IMR-90 (cell line): ENCODE results near the gene CMSS1. TPM values are rescaled to one million over a fixed set of nuclear protein-coding genes. Genes with fewer than 3 reads are reported as not detected.

Experiments
- ATAC-seq: fragments of 200-7000 bp; cut with Tn5 transposase; 2 replicates; pipeline ENCODE4 v1.9.1; 2020; ENCODE audit warnings: low read depth, mild to moderate bottlenecking, moderate library complexity
- BruUV-seq: library from RNA; stranded (reverse); fragments of 400-500 nt; replicated peaks from 2 replicates; lab custom pipeline; 2021; lab: Mats Ljungman, UMichigan
- CTCF ChIA-PET: fragments of 300-600 bp; formaldehyde crosslinking; extraction: SDS; loops from one replicate; lab custom pipeline; 2021; ENCODE audit warnings: antibody characterized with exemption; lab: Yijun Ruan, JAX
- POLR2A ChIA-PET: fragments of 300-600 bp; sonication (Branson Sonifier 250); formaldehyde crosslinking; loops from one replicate; lab custom pipeline; 2022; ENCODE audit warnings: antibody characterized with exemption; ENCODE audit not compliant: unreplicated experiment; lab: Charles Lee
- DNase-seq: peaks from one replicate; pipeline ENCODE4 v3.0.0; 2013
- H2AFZ ChIP-seq: replicated peaks from 2 replicates; pipeline ENCODE3; 2013; ENCODE audit warnings: low read length, mild to moderate bottlenecking; ENCODE audit not compliant: poor library complexity
- H2AK5ac ChIP-seq: 2 replicates; pipeline ENCODE4 v1.6.1; 2013; ENCODE audit warnings: low read depth, low read length, inconsistent platforms
- H2AK9ac ChIP-seq: replicated peaks from 2 replicates; pipeline ENCODE3; 2013; ENCODE audit warnings: mild to moderate bottlenecking, low read depth, low read length, moderate library complexity; ENCODE audit not compliant: poor library complexity
- H2BK120ac ChIP-seq: 2 replicates; pipeline ENCODE4 v1.6.1; 2013; ENCODE audit warnings: low read depth, low read length, inconsistent platforms
- H2BK15ac ChIP-seq: 3 replicates; pipeline ENCODE4 v1.6.1; 2013; ENCODE audit warnings: low read depth, low read length, inconsistent platforms
- H2BK20ac ChIP-seq: 2 replicates; pipeline ENCODE4 v1.6.1; 2013; ENCODE audit warnings: low read depth, mild to moderate bottlenecking, inconsistent platforms, low read length, moderate library complexity
- H2BK5ac ChIP-seq: 2 replicates; pipeline ENCODE4 v1.6.1; 2013; ENCODE audit warnings: mild to moderate bottlenecking, low read depth, low read length, inconsistent platforms; ENCODE audit not compliant: poor library complexity, severe bottlenecking
- H3K14ac ChIP-seq: replicated peaks from 2 replicates; pipeline ENCODE4 v1.6.1; 2013; ENCODE audit warnings: low read depth, low read length, inconsistent platforms
- H3K18ac ChIP-seq: 2 replicates; pipeline ENCODE4 v1.6.1; 2013; ENCODE audit warnings: low read depth, low read length, control low read depth
- H3K23ac ChIP-seq: 2 replicates; pipeline ENCODE4 v1.6.1; 2013; ENCODE audit warnings: low read depth, low read length, inconsistent platforms
- H3K27ac ChIP-seq: 2 replicates; pipeline ENCODE4 v1.5.1; 2013; ENCODE audit warnings: mild to moderate bottlenecking, control low read depth, low read length; ENCODE audit not compliant: insufficient read depth
- H3K27me3 ChIP-seq: 2 replicates; pipeline ENCODE4 v1.6.1; 2013; ENCODE audit warnings: low read length; ENCODE audit not compliant: control insufficient read depth, insufficient read depth
- H3K36me3 ChIP-seq: 2 replicates; pipeline ENCODE4 v1.6.1; 2013; ENCODE audit warnings: low read length, mixed read lengths; ENCODE audit not compliant: control insufficient read depth, insufficient read depth
- H3K4ac ChIP-seq: 2 replicates; pipeline ENCODE4 v1.6.1; 2013; ENCODE audit warnings: low read depth, low read length, inconsistent platforms
- H3K4me1 ChIP-seq: 2 replicates; pipeline ENCODE4 v1.6.1; 2013; ENCODE audit warnings: low read length, mixed read lengths; ENCODE audit not compliant: control insufficient read depth, insufficient read depth
- H3K4me2 ChIP-seq: 2 replicates; pipeline ENCODE4 v1.6.1; 2013; ENCODE audit warnings: low read depth, mild to moderate bottlenecking, control low read depth, low read length, moderate library complexity
- H3K4me3 ChIP-seq: 2 replicates; pipeline ENCODE4 v1.5.1; 2013; ENCODE audit warnings: low read depth, mild to moderate bottlenecking, control low read depth, low read length, moderate library complexity; ENCODE audit not compliant: insufficient read depth
- H3K56ac ChIP-seq: 2 replicates; pipeline ENCODE4 v1.6.1; 2013; ENCODE audit warnings: low read length, inconsistent platforms; ENCODE audit not compliant: insufficient read depth; ENCODE audit errors: extremely low read depth
- H3K79me1 ChIP-seq, 2 experiments: 2 replicates each; pipeline ENCODE4 v1.6.1; 2013; ENCODE audit warnings: low read length in 2 of 2, inconsistent platforms in 1 of 2, low read depth in 1 of 2
- H3K9ac ChIP-seq: 2 replicates; pipeline ENCODE4 v1.6.1; 2013; ENCODE audit warnings: low read depth, low read length, control low read depth
- H3K9me1 ChIP-seq: 2 replicates; pipeline ENCODE4 v1.6.1; 2013; ENCODE audit warnings: low read length, inconsistent platforms; ENCODE audit not compliant: insufficient read depth
- H3K9me3 ChIP-seq: 2 replicates; pipeline ENCODE4 v1.6.1; 2013; ENCODE audit warnings: low read length; ENCODE audit not compliant: control insufficient read depth, insufficient read depth
- H4K20me1 ChIP-seq: 2 replicates; pipeline ENCODE4 v1.6.1; 2013; ENCODE audit warnings: low read length, inconsistent platforms; ENCODE audit not compliant: insufficient read depth
- H4K5ac ChIP-seq: 2 replicates; pipeline ENCODE4 v1.6.1; 2013; ENCODE audit warnings: mild to moderate bottlenecking, low read depth, low read length, control low read depth
- H4K8ac ChIP-seq, 2 experiments: 2 replicates each; pipeline ENCODE4 v1.6.1; 2013; ENCODE audit warnings: low read depth in 2 of 2, low read length in 2 of 2, control low read depth in 1 of 2, inconsistent platforms in 1 of 2
- H4K91ac ChIP-seq: 2 replicates; pipeline ENCODE4 v1.6.1; 2013; ENCODE audit warnings: low read depth, low read length, inconsistent platforms; ENCODE audit not compliant: insufficient read depth
- CEBPB ChIP-seq: IDR thresholded peaks from 2 replicates; pipeline ENCODE4 v1.6.1; 2012; ENCODE audit warnings: low read depth, low read length, improper control_type of control experiment
- FOS ChIP-seq: fragments of 150-350 bp; IDR thresholded peaks from 2 replicates; pipeline ENCODE4 v1.6.1; 2016; ENCODE audit warnings: low read depth, low read length
- NFE2L2 ChIP-seq: fragments of 150-350 bp; IDR thresholded peaks from 2 replicates; pipeline ENCODE4 v1.6.1; 2016; ENCODE audit warnings: low read depth, mild to moderate bottlenecking, low read length
- RAD21 ChIP-seq: IDR thresholded peaks from 2 replicates; pipeline ENCODE4 v1.6.1; 2012; ENCODE audit warnings: low read length, improper control_type of control experiment
- SMC3 ChIP-seq: fragments of 150-350 bp; IDR thresholded peaks from 2 replicates; pipeline ENCODE4 v1.6.1; 2016; ENCODE audit warnings: low read depth, mild to moderate bottlenecking, antibody characterized with exemption, low read length, moderate library complexity
- WGBS, 2 experiments: methylation state at CpG; one replicate each; pipeline versions ENCODE4 v1.1.5 to v1.1.7; 2013; ENCODE audit warnings: missing lambda C conversion rate in 2 of 2; ENCODE audit not compliant: insufficient read length in 1 of 2; ENCODE audit errors: extremely low coverage in 2 of 2; 5-methylcytosine and 5-hydroxymethylcytosine counted together
- dilution Hi-C: fragments of 300-500 bp; cut with HindIII; formaldehyde crosslinking; loops from one replicate; pipeline ENCODE4 v1.14.3; 2018; ENCODE audit warnings: low sequenced_read_pairs; ENCODE audit not compliant: unreplicated experiment
- in situ Hi-C: fragments of 300-500 bp; cut with MboI; formaldehyde crosslinking; loops from 3 replicates; pipeline ENCODE4 v1.14.3; 2019; ENCODE audit warnings: low sequenced_read_pairs, inconsistent platforms, mixed read lengths
- intact Hi-C: fragments of 100-400 bp; cut with micrococcal nuclease; formaldehyde crosslinking; loops from 2 replicates; pipeline ENCODE4 v1.10.0; 2022
- polyA plus RNA-seq, 3 experiments: library from polyadenylated mRNA; depleted of rRNA; stranded (reverse); fragments of >200 nt; gene quantifications; 2 replicates each; pipeline ENCODE4 v1.2.3, GENCODE V29; 2012; ENCODE audit warnings: low replicate concordance in 1 of 3
- total RNA-seq: library from RNA; depleted of rRNA; stranded (reverse); fragments of >200 nt; gene quantifications from 2 replicates; pipeline ENCODE4 v1.2.3, GENCODE V29; 2012
- TF ChIP-seq, protein P1 (sequence below): conservative IDR thresholded peaks from 2 replicates; pipeline ENCODE4 v1.5.1; 2012; ENCODE audit warnings: mild to moderate bottlenecking, low read depth, low read length, improper control_type of control experiment

The CMSS1 gene
- total and polyA plus RNA-seq, 2 of the 4 experiments (the other 2 are of a cell fraction), result 12.5 to 13.6 TPM

GRCh38 chr3:100206687-100207086 lies 389.0 kb downstream of the CMSS1 start:
- Histone ChIP-seq H3K4me2 (no peak overlapping the region), H2BK5ac (no peak overlapping the region), H3K4me3 (no peak overlapping the region), H4K91ac (no peak overlapping the region), H3K23ac (peak overlapping the region; percentile 11; the same call in 1 of the 2 replicates), H3K4me1 (peaks cover 16% of the 10 kb centered on the region), H2AK9ac (no peak overlapping the region), H4K20me1 (no peaks in the 10 kb centered on the region), H3K4ac (peak overlapping the region; percentile 25; the same call in 1 of the 2 replicates), H3K79me1 (no peaks in the 10 kb centered on the region), H3K27me3 (no peaks in the 10 kb centered on the region; the same call in 1 of the 2 replicates), H3K9me3 (peaks cover 2% of the 10 kb centered on the region; the same call in 1 of the 2 replicates), H3K9me1 (peaks cover 6% of the 10 kb centered on the region), H4K8ac (no peak overlapping the region), H2BK120ac (peak overlapping the region; percentile 23; the same call in 1 of the 2 replicates), H3K36me3 (no peaks in the 10 kb centered on the region), H3K9ac (no peak overlapping the region), H2AK5ac (0 out of 2 replicates have a peak overlapping the region, but pooled peaks have one; percentile 66), H4K5ac (no peak overlapping the region), H3K18ac (peak overlapping the region; percentile 24; the same call in 1 of the 2 replicates), H2BK20ac (no peak overlapping the region), H2AFZ (no peak overlapping the region), H2BK15ac (no peak overlapping the region), H3K27ac (no peak overlapping the region), H3K14ac (no peak overlapping the region), H3K56ac (no peak overlapping the region)
- in situ Hi-C loops, result no loop called here
- TF ChIP-seq FOS, result no peak
- no peak for TF ChIP-seq CEBPB
- TF ChIP-seq, protein P1, sequence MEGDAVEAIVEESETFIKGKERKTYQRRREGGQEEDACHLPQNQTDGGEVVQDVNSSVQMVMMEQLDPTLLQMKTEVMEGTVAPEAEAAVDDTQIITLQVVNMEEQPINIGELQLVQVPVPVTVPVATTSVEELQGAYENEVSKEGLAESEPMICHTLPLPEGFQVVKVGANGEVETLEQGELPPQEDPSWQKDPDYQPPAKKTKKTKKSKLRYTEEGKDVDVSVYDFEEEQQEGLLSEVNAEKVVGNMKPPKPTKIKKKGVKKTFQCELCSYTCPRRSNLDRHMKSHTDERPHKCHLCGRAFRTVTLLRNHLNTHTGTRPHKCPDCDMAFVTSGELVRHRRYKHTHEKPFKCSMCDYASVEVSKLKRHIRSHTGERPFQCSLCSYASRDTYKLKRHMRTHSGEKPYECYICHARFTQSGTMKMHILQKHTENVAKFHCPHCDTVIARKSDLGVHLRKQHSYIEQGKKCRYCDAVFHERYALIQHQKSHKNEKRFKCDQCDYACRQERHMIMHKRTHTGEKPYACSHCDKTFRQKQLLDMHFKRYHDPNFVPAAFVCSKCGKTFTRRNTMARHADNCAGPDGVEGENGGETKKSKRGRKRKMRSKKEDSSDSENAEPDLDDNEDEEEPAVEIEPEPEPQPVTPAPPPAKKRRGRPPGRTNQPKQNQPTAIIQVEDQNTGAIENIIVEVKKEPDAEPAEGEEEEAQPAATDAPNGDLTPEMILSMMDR, result no peak
- TF ChIP-seq SMC3, result no peak
- no peak for TF ChIP-seq NFE2L2
- no peak for TF ChIP-seq RAD21
- ChIA-PET POLR2A (no interaction called here), CTCF (interaction anchor here (0.6 kb wide), 1 partner anchor 222 kb away, joined by 4 read pairs; no protein-coding TSS in a partner anchor)
- ATAC-seq (no peak), DNase-seq (no peak)
- WGBS, 2 experiments, result no CpG with 5 or more reads among the region's 1 CpG
- intact Hi-C loops, result no loop called here
- dilution Hi-C loops, result no loop called here
- no TSS peak for BruUV-seq
